Spinal cord (tissue), 10 donors: ENCODE results near the gene ATIC. TPM values are rescaled to one million over a fixed set of nuclear protein-coding genes. Genes with fewer than 3 reads are reported as not detected.
"Not testable (repeated sequence)": the region's sequence is repeated elsewhere in the genome, so short reads cannot be mapped to it uniquely, and the experiment has no call there.

Source experiments
- DNase-seq, 6 donors: peaks; one replicate each; pipeline versions ENCODE4 v3.0.0 to v3.0.0-alpha.2; 2013 to 2015; ENCODE audit warnings: low spot score in 6 of 6, low read depth in 4 of 6
- H3K27ac ChIP-seq: one replicate; pipeline ENCODE4 v1.5.1; 2013; ENCODE audit warnings: low read depth, low read length, control low read depth
- H3K27me3 ChIP-seq: one replicate; pipeline ENCODE4 v1.6.1; 2013; ENCODE audit warnings: low read length; ENCODE audit not compliant: control insufficient read depth, insufficient read depth
- H3K36me3 ChIP-seq: one replicate; pipeline ENCODE4 v1.6.1; 2013; ENCODE audit warnings: low read length; ENCODE audit not compliant: control insufficient read depth, insufficient read depth
- H3K4me1 ChIP-seq: one replicate; pipeline ENCODE4 v1.6.1; 2013; ENCODE audit warnings: low read length; ENCODE audit not compliant: control insufficient read depth, insufficient read depth
- H3K4me3 ChIP-seq: one replicate; pipeline ENCODE4 v1.5.1; 2013; ENCODE audit warnings: low read depth, low read length, control low read depth
- H3K9me3 ChIP-seq: one replicate; pipeline ENCODE4 v1.6.1; 2013; ENCODE audit warnings: low read length; ENCODE audit not compliant: control insufficient read depth, insufficient read depth
- WGBS: methylation state at CpG from one replicate; pipeline ENCODE4 v1.1.5; 2013; ENCODE audit warnings: missing lambda C conversion rate; ENCODE audit not compliant: insufficient coverage; 5-methylcytosine and 5-hydroxymethylcytosine counted together
- polyA plus RNA-seq, 2 donors: library from polyadenylated mRNA; unstranded; fragments of 120-200 nt; gene quantifications; one replicate each; pipeline ENCODE4 v1.2.1, GENCODE V29; 2013; ENCODE audit not compliant: insufficient read length in 2 of 2
- total RNA-seq, 2 donors: library from RNA; depleted of rRNA in 1 of 2; stranded (reverse); fragments of 120-200 nt in 1 of 2; fragments of >200 nt in 1 of 2; gene quantifications; one replicate each; pipeline versions ENCODE4 v1.2.3 to v1.2.4, GENCODE V29; 2013 to 2014
- donor health status: healthy.

ATIC gene
- total and polyA plus RNA-seq, 4 donors = 28.6 to 61.6 (median 43.8) TPM

DNA sequence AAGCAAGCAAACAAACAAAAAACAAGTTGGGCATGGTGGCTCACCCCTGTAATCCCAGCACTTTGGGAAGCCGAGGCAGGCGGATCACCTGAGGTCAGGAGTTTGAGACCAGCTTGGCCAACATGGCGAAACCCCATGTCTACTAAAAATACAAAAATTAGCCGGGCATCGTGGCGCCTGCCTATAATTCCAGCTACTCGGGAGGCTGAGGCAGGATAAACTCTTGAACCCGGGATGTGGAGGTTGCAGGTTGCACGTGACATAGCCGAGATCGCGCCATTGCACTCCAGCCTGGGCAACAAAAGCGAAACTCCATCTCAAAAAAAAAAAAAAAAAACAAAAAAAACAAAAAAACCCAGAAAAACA lies 617 bp upstream of the ATIC start:
- peak overlapping the region; percentile 61 for H3K27ac ChIP-seq
- DNase-seq, H3K27me3 ChIP-seq, H3K9me3 ChIP-seq, H3K36me3 ChIP-seq: not testable (repeated sequence)
- 73% methylated on average over 5 of the region's 13 CpGs for WGBS
- peaks cover 16% of the 10 kb centered on the region for H3K4me1 ChIP-seq
- peak overlapping the region; percentile 71 for H3K4me3 ChIP-seq

DNA sequence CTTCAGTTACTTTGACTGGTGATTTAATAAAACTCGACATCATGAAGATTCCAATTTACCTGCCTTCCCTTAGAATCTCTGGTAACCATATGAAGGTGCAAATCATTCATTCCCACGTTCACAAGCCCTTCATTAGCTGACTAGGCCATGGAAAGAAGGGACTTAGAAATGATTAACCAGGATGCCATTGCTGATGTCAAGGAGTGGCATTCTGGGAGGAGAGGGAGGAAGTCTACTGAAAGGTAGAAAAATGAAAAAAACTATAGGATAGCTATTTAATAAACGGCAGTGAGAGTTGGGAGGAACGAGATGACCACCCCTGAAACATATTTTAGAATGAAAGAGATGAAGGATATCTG lies 1.4 kb downstream of the ATIC start:
- Histone ChIP-seq H3K27ac (no peak overlapping the region), H3K9me3 (no peaks in the 10 kb centered on the region), H3K36me3 (peaks cover 3% of the 10 kb centered on the region), H3K4me1 (peaks cover 16% of the 10 kb centered on the region), H3K27me3 (no peaks in the 10 kb centered on the region), H3K4me3 (no peak overlapping the region)
- 60% methylated on average over 1 of the region's 4 CpGs for WGBS
- DNase-seq = no peak

- no CpG with 5 or more reads among the region's 1 CpG for WGBS
- no peak overlapping the region for H3K27ac ChIP-seq
Measured at GRCh38 chr2:215314896-215315295, 3.0 kb downstream of the ATIC start.

DNA sequence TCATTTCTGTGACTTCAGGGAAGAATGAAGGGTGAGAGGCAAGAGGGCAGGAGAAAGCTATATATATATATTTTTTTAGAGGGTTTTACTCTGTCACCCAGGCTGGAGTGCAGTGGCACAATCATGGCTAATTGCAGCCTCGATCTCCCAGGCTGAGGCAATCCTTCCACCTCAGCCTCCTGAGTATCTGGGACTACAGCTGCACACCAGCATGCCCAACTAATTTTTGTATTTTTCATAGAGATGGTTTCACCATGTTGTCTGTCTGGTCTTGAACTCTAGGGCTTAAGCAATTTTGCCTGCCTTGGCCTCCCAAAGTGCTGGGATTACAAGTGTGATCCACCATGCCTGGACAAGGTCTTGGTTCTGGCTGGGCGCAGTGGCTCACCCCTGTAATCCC lies 3.4 kb downstream of the ATIC start:
- Histone ChIP-seq H3K36me3 (peaks cover 11% of the 10 kb centered on the region), H3K4me3 (no peak overlapping the region), H3K27me3 (no peaks in the 10 kb centered on the region), H3K4me1 (peaks cover 16% of the 10 kb centered on the region), H3K27ac (no peak overlapping the region), H3K9me3 (no peaks in the 10 kb centered on the region)
- WGBS = 100% methylated on average over 1 of the region's 2 CpGs
- no peak for DNase-seq

More at GRCh38 chr2:215314896-215315295, 3.0 kb downstream of the ATIC start:
- peaks cover 16% of the 10 kb centered on the region for H3K4me1 ChIP-seq
- DNase-seq = no peak
- H3K36me3 ChIP-seq = peaks cover 11% of the 10 kb centered on the region
- no peaks in the 10 kb centered on the region for H3K9me3 ChIP-seq
- H3K27me3 ChIP-seq = no peaks in the 10 kb centered on the region
- H3K4me3 ChIP-seq = no peak overlapping the region

DNA sequence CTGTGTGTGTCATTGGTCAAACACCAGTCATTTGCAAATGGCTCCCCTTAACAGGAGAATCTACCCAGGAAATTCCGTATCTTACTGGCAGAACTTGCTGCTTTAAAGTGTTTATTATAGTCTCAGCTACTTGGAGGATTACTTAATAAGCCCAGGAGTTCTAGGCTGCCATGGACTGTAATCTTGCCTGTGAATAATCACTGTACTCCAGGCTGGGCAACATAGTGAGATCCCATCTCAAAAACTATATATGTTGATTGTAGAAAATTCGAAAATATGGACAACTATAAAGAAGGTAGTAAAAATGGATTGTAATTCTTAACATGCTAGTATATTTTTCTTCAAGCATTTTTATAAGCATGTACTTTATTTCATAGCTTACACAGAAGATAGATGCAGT lies 4.5 kb downstream of the ATIC start:
- H3K27me3 ChIP-seq = no peaks in the 10 kb centered on the region
- no peaks in the 10 kb centered on the region for H3K9me3 ChIP-seq
- H3K36me3 ChIP-seq = peaks cover 18% of the 10 kb centered on the region
- no CpG with 5 or more reads among the region's 2 CpGs for WGBS
- H3K4me3 ChIP-seq = no peak overlapping the region
- H3K27ac ChIP-seq = no peak overlapping the region
- H3K4me1 ChIP-seq = peaks cover 11% of the 10 kb centered on the region
- DNase-seq = no peak

DNA sequence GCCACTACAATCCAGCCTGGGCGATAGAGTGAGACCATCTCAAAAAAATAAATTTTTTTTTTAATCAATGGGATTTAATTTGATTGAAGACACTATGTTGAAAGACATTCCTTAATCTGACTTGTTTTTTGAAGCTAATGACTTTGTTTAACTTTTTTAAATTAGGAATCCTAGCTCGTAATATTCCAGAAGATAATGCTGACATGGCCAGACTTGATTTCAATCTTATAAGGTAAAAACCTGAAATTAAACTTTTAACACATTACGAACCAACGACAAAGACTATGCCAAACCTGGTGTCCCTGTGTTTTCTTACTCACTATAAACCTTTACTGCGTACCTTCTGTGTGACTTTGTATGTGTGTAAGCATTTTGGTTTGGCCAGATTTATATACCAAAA lies 7.6 kb downstream of the ATIC start:
- H3K27me3 ChIP-seq = no peaks in the 10 kb centered on the region
- no CpG with 5 or more reads among the region's 5 CpGs for WGBS
- no peak overlapping the region for H3K4me3 ChIP-seq
- H3K27ac ChIP-seq = no peak overlapping the region
- DNase-seq = no peak
- H3K36me3 ChIP-seq = peaks cover 26% of the 10 kb centered on the region
- no peaks in the 10 kb centered on the region for H3K9me3 ChIP-seq
- no peaks in the 10 kb centered on the region for H3K4me1 ChIP-seq

GRCh38 chr2:215320102-215320501 lies 8.2 kb downstream of the ATIC start:
- no peaks in the 10 kb centered on the region for H3K27me3 ChIP-seq
- no peak for DNase-seq
- no peaks in the 10 kb centered on the region for H3K4me1 ChIP-seq
- no peak overlapping the region for H3K4me3 ChIP-seq
- 86% methylated on average over 1 of the region's 3 CpGs for WGBS
- no peak overlapping the region for H3K27ac ChIP-seq
- peaks cover 24% of the 10 kb centered on the region for H3K36me3 ChIP-seq
- H3K9me3 ChIP-seq = no peaks in the 10 kb centered on the region

- no peak overlapping the region for H3K4me3 ChIP-seq
- H3K9me3 ChIP-seq = no peaks in the 10 kb centered on the region
- peaks cover 27% of the 10 kb centered on the region for H3K36me3 ChIP-seq
- DNase-seq = no peak
- WGBS = 100% methylated on average over 3 of the region's 7 CpGs
- H3K27me3 ChIP-seq = no peaks in the 10 kb centered on the region
- no peak overlapping the region for H3K27ac ChIP-seq
- H3K4me1 ChIP-seq = no peaks in the 10 kb centered on the region
Measured at GRCh38 chr2:215320679-215321078, 8.8 kb downstream of the ATIC start.

DNA sequence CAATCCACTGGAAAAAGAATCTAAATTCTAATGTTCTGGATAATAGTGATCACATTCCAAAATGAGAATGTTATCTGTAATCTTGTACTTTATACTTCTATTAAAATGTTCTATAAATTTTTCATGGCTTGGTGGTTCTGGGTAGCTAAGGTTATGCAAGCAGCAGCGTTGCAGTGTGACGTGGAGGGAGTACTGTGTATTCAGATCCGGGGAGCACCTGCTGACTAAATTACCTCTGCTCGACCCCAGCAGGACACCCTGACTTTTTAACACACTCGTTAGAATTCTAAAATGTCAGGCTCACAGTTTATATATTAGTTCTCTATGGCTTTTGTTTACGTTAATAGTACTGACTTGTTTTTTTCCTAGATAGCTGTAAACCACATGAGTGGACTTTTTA lies 13.0 kb downstream of the ATIC start:
- no CpG with 5 or more reads among the region's 6 CpGs for WGBS
- DNase-seq = peak in 1 of 6 donors; percentile 38
- Histone ChIP-seq H3K4me1 (peaks cover 10% of the 10 kb centered on the region), H3K27ac (no peak overlapping the region), H3K27me3 (no peaks in the 10 kb centered on the region), H3K9me3 (no peaks in the 10 kb centered on the region), H3K36me3 (peaks cover 42% of the 10 kb centered on the region), H3K4me3 (no peak overlapping the region)

DNA sequence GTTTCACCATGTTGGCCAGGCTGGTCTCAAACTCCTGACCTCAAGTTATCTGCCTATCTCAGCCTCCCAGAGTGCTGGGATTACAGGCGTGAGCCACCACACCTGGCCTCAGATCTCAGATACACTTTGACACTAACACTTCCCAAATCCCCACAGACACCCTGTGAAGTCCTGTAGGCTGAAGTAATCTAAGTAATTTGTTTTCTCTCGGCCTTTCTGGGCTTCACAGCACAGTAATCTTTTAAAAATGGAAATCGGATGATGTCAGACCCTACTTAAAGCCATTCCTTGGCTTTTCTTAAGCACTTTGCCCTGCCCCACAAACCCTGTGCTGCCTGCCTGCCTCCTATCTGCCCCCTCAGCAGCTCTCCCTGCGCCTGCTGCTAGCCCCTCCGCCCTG lies 16.2 kb downstream of the ATIC start:
- no peak for DNase-seq
- Histone ChIP-seq H3K36me3 (peaks cover 26% of the 10 kb centered on the region), H3K4me1 (peaks cover 10% of the 10 kb centered on the region), H3K27me3 (no peaks in the 10 kb centered on the region), H3K4me3 (no peak overlapping the region), H3K9me3 (no peaks in the 10 kb centered on the region), H3K27ac (peak overlapping the region; percentile 70)
- 100% methylated on average over 4 of the region's 5 CpGs for WGBS
